HG02852 (cell line): Measurements from ENCODE around the gene TBR1.

Experiments used
- ATAC-seq: cut with Tn5 transposase; IDR thresholded peaks from one replicate; pipeline ENCODE4 v1.9.1; 2021; ENCODE audit warnings: mild to moderate bottlenecking, moderate library complexity; ENCODE audit not compliant: unreplicated experiment

The TBR1 gene

GRCh38 chr2:161414042-161415033 is 1.8 kb upstream of the TBR1 start:
- ATAC-seq = peak; percentile 41

- ATAC-seq = peak; percentile 31
Measured at GRCh38 chr2:161415034-161415986, 787 bp upstream of the TBR1 start.

- ATAC-seq = no peak
Measured at GRCh38 chr2:161416708-161417437, 776 bp downstream of the TBR1 start.

- no peak for ATAC-seq
Measured at GRCh38 chr2:161417438-161418274, 1.6 kb downstream of the TBR1 start.

- ATAC-seq = no peak
Measured at GRCh38 chr2:161418275-161418714, 2.2 kb downstream of the TBR1 start.

- no peak for ATAC-seq
Measured at GRCh38 chr2:161418715-161419637, 2.9 kb downstream of the TBR1 start.

GRCh38 chr2:161419638-161420190 is 3.6 kb downstream of the TBR1 start:
- ATAC-seq = no peak

- ATAC-seq = no peak
Measured at GRCh38 chr2:161420406-161421074, 4.4 kb downstream of the TBR1 start.

- no peak for ATAC-seq
Measured at GRCh38 chr2:161421686-161422085, 5.6 kb downstream of the TBR1 start.

DNA sequence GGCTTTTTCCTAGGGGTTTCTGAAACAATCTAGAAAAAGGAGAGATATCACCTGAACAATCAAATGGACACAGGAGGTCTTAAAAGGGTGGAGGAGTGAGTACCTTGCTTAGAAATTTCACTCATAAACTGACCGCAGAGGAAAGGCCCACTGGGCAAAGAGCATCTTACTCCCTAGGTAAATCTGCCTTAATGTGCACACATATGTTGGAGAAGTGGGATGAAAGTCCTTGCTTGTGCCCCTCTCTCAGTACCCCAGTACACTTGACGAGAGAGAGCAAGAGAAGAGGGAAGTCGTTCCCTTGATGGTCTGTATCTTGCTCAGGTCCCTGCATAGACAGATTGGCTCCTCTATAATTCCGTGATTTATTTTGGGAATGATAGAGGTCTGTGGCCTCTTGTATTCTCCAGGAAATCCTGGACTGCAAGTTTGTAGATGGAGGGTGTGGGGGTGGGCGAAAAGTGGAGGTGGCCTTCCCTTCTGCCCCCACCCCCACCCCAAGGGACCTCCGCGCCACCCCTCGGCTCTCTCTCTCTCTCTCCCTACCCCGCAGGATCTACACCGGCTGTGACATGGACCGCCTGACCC is 6.8 kb downstream of the TBR1 start:
- ATAC-seq = no peak

- ATAC-seq = no peak
Measured at GRCh38 chr2:161423421-161424393, 7.6 kb downstream of the TBR1 start.

GRCh38 chr2:161424394-161424769 is 8.3 kb downstream of the TBR1 start:
- no peak for ATAC-seq

- ATAC-seq = no peak
Measured at GRCh38 chr2:161424891-161425727, 9.0 kb downstream of the TBR1 start.

DNA sequence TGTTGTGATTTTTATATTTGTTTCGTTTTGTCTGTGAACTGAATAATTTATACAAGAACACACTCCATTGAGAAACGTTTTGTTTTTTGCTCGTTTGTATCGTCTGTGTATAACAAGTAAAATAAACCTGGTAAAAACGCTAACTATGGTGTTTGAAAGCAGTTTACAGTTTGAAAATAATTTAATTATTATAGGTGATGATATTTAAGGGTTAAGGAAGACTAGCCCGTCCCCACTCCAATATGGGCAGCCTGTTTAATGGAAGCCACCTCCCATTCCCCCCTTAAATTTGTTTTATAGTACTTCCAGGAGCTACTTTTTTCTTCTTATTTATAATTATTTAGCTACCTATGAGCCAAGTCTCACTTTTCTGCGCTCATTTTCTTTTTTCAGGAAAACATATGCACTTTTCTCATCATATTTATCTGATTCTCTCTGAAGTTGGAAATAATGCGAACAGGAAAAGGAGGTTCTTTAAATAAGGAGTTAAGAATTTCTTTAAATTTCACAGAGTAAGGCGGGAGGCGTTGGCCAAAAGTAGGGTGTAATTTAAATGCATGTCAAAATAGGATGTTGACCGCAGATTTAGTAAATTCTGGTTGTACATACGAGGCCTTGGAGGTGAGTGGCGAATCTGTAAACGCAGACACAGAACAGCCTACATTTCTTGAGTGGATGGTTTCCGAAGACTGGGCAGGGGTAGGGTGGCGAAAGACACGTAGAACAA is 9.8 kb downstream of the TBR1 start:
- no peak for ATAC-seq

- ATAC-seq = no peak
Measured at GRCh38 chr2:161426455-161426921, 10.4 kb downstream of the TBR1 start.
